ENCODE results near the gene ORM1. TPM values are rescaled to one million over a fixed set of nuclear protein-coding genes. Genes with fewer than 3 reads are reported as not detected.

ORM1 gene
- total RNA-seq, 1 experiment from 2014 or later = 27.5 TPM

- ChIA-PET CTCF (no interaction called here), POLR2A (no interaction called here)
- Mint-ChIP-seq H3K9me3 (ENCODE audit: unreplicated experiment) (no peaks in the 10 kb centered on the region), H3K27ac (ENCODE audit: unreplicated experiment) (peak overlapping the region; percentile 13), H3K4me1 (ENCODE audit: low read depth, unreplicated experiment) (peaks cover 13% of the 10 kb centered on the region), H3K27me3 (ENCODE audit: insufficient read depth, unreplicated experiment) (no peaks in the 10 kb centered on the region), H3K36me3 (ENCODE audit: insufficient read depth, unreplicated experiment) (peaks cover 11% of the 10 kb centered on the region), H3K4me3 (ENCODE audit: unreplicated experiment) (no peak overlapping the region)
- TF ChIP-seq CTCF (IDR thresholded peaks at IDR 0.05; ENCODE audit: insufficient read depth in 1 of 2, low read depth in 1 of 2, low read length in 1 of 2, severe bottlenecking in 1 of 2, unreplicated experiment in 1 of 2) = no peak
- intact Hi-C loops (cut with micrococcal nuclease; ENCODE audit: unreplicated experiment) = no loop called here
- Histone ChIP-seq H3K4me1 (peaks cover 13% of the 10 kb centered on the region), H3K9me3 (no peaks in the 10 kb centered on the region), H3K27me3 (replicated peaks; ENCODE audit: control insufficient read depth, insufficient read depth, low read length) (no peaks in the 10 kb centered on the region), H3K4me3 (ENCODE audit: low read depth, low read length) (no peak overlapping the region), H3K36me3 (ENCODE audit: control insufficient read depth, insufficient read depth, low read length) (peaks cover 2% of the 10 kb centered on the region; the same call in 1 of the 2 replicates)
- DNase-seq = no peak
- no TSS peak for BruUV-seq (replicated peaks)
Measured at GRCh38 chr9:114366334-114367128, 43.6 kb downstream of the ORM1 start.

GRCh38 chr9:114367366-114367765, 44.5 kb downstream of the ORM1 start:
- Histone ChIP-seq H3K4me1 (peaks cover 13% of the 10 kb centered on the region), H3K27me3 (replicated peaks; ENCODE audit: control insufficient read depth, insufficient read depth, low read length) (no peaks in the 10 kb centered on the region), H3K4me3 (ENCODE audit: low read depth, low read length) (no peak overlapping the region), H3K9me3 (no peaks in the 10 kb centered on the region), H3K36me3 (ENCODE audit: control insufficient read depth, insufficient read depth, low read length) (peaks cover 2% of the 10 kb centered on the region; the same call in 1 of the 2 replicates)
- peaks cover 11% of the 10 kb centered on the region for H3K36me3 Mint-ChIP-seq (ENCODE audit: insufficient read depth, unreplicated experiment)
- CTCF ChIA-PET = no interaction called here
- intact Hi-C loops (cut with micrococcal nuclease; ENCODE audit: unreplicated experiment) = no loop called here
- TF ChIP-seq CTCF (IDR thresholded peaks at IDR 0.05; ENCODE audit: insufficient read depth in 1 of 2, low read depth in 1 of 2, low read length in 1 of 2, severe bottlenecking in 1 of 2, unreplicated experiment in 1 of 2) = no peak
- no peak for DNase-seq
- POLR2A ChIA-PET = no interaction called here
- no peaks in the 10 kb centered on the region for H3K9me3 Mint-ChIP-seq (ENCODE audit: unreplicated experiment)
- H3K4me1 Mint-ChIP-seq (ENCODE audit: low read depth, unreplicated experiment) = peaks cover 13% of the 10 kb centered on the region
- H3K27ac Mint-ChIP-seq (ENCODE audit: unreplicated experiment) = no peak overlapping the region
- H3K4me3 Mint-ChIP-seq (ENCODE audit: unreplicated experiment) = no peak overlapping the region
- no peaks in the 10 kb centered on the region for H3K27me3 Mint-ChIP-seq (ENCODE audit: insufficient read depth, unreplicated experiment)
- no TSS peak for BruUV-seq (replicated peaks)

- Histone ChIP-seq H3K27me3 (replicated peaks; ENCODE audit: control insufficient read depth, insufficient read depth, low read length) (no peaks in the 10 kb centered on the region), H3K4me1 (peaks cover 13% of the 10 kb centered on the region), H3K4me3 (ENCODE audit: low read depth, low read length) (no peak overlapping the region), H3K9me3 (no peaks in the 10 kb centered on the region), H3K36me3 (ENCODE audit: control insufficient read depth, insufficient read depth, low read length) (peaks cover 2% of the 10 kb centered on the region; the same call in 1 of the 2 replicates)
- ChIA-PET POLR2A (no interaction called here), CTCF (no interaction called here)
- TF ChIP-seq CTCF (IDR thresholded peaks at IDR 0.05; ENCODE audit: insufficient read depth in 1 of 2, low read depth in 1 of 2, low read length in 1 of 2, severe bottlenecking in 1 of 2, unreplicated experiment in 1 of 2) = no peak
- no TSS peak for BruUV-seq (replicated peaks)
- peaks cover 11% of the 10 kb centered on the region for H3K36me3 Mint-ChIP-seq (ENCODE audit: insufficient read depth, unreplicated experiment)
- DNase-seq = no peak
- intact Hi-C loops (cut with micrococcal nuclease; ENCODE audit: unreplicated experiment) = no loop called here
- H3K4me1 Mint-ChIP-seq (ENCODE audit: low read depth, unreplicated experiment) = peaks cover 13% of the 10 kb centered on the region
- no peaks in the 10 kb centered on the region for H3K27me3 Mint-ChIP-seq (ENCODE audit: insufficient read depth, unreplicated experiment)
- H3K4me3 Mint-ChIP-seq (ENCODE audit: unreplicated experiment) = no peak overlapping the region
- H3K27ac Mint-ChIP-seq (ENCODE audit: unreplicated experiment) = no peak overlapping the region
- no peaks in the 10 kb centered on the region for H3K9me3 Mint-ChIP-seq (ENCODE audit: unreplicated experiment)
Measured at GRCh38 chr9:114367772-114368569, 45.1 kb downstream of the ORM1 start.

Measured in Caco-2 (cell line).